SU-DHL-6 (cell line): ENCODE measurements around the gene CYTL1.

Source experiments
- H2AFZ ChIP-seq: fragments of 200-600 bp; sonication (generic); 2 replicates; pipeline ENCODE4 v1.6.1; 2014; ENCODE audit warnings: low read depth, mild to moderate bottlenecking, moderate library complexity, mixed read lengths, antibody characterized with exemption, low read length; ENCODE audit not compliant: severe bottlenecking
- H3F3A ChIP-seq: fragments of 200-600 bp; shearing (Covaris generic); 2 replicates; pipeline ENCODE4 v1.6.0; 2016; ENCODE audit warnings: antibody characterized with exemption, mild to moderate bottlenecking; ENCODE audit not compliant: insufficient read depth
- H3K27ac ChIP-seq: fragments of 200-600 bp; sonication (generic); 2 replicates; pipeline ENCODE4 v1.5.1; 2016; ENCODE audit warnings: low read depth, mild to moderate bottlenecking, low read length, moderate library complexity, mixed read lengths
- H3K27me3 ChIP-seq: fragments of 200-600 bp; sonication (generic), shearing (Covaris generic); 2 replicates; pipeline ENCODE4 v1.6.0; 2014; ENCODE audit warnings: mild to moderate bottlenecking, low read length
- H3K36me3 ChIP-seq: fragments of 200-600 bp; sonication (generic); 2 replicates; pipeline ENCODE4 v1.6.1; 2014; ENCODE audit warnings: mild to moderate bottlenecking, low read length, mixed read lengths
- H3K4me2 ChIP-seq: fragments of 300-600, 200-600 bp; shearing (Covaris generic), sonication (generic); 2 replicates; pipeline ENCODE4 v1.6.0; 2014; ENCODE audit warnings: low read length, low read depth, mild to moderate bottlenecking; ENCODE audit not compliant: poor library complexity, severe bottlenecking
- H3K4me3 ChIP-seq: fragments of 200-600 bp; sonication (generic); 2 replicates; pipeline ENCODE4 v1.5.1; 2014; ENCODE audit warnings: antibody characterized with exemption, low read length, mild to moderate bottlenecking, mixed read lengths; ENCODE audit not compliant: insufficient read depth, poor library complexity, severe bottlenecking
- H3K79me2 ChIP-seq: fragments of 200-600 bp; sonication (generic); 2 replicates; pipeline ENCODE4 v1.6.1; 2014; ENCODE audit warnings: mild to moderate bottlenecking, low read length, moderate library complexity; ENCODE audit not compliant: insufficient read depth
- H3K9ac ChIP-seq: fragments of 200-600 bp; sonication (generic); 2 replicates; pipeline ENCODE4 v1.7.0; 2014; ENCODE audit warnings: mild to moderate bottlenecking, low read length
- H3K9me2 ChIP-seq: fragments of 200-600 bp; sonication (generic); replicated peaks from 2 replicates; pipeline ENCODE4 v1.6.1; 2014; ENCODE audit warnings: low read length; ENCODE audit not compliant: insufficient read depth
- H3K9me3 ChIP-seq: fragments of 200-600 bp; sonication (generic); 2 replicates; pipeline ENCODE4 v1.6.1; 2014; ENCODE audit warnings: low read length, mixed read lengths; ENCODE audit not compliant: insufficient read depth
- H4K20me1 ChIP-seq: fragments of 200-600 bp; sonication (generic); 2 replicates; pipeline ENCODE4 v1.6.1; 2014; ENCODE audit warnings: low read depth, mild to moderate bottlenecking, antibody characterized with exemption, low read length, moderate library complexity, mixed read lengths
- CTCF ChIP-seq: fragments of 200-600 bp; sonication (generic); IDR thresholded peaks from one replicate; pipeline ENCODE4 v1.5.1; 2017; ENCODE audit warnings: antibody characterized with exemption, mild to moderate bottlenecking, low read length, moderate library complexity; ENCODE audit not compliant: insufficient read depth, poor library complexity, severe bottlenecking
- EZH2phosphoT487 ChIP-seq: fragments of 200-600 bp; sonication (generic), shearing (Covaris generic); conservative IDR thresholded peaks from 2 replicates; pipeline ENCODE4 v1.6.1; 2018; ENCODE audit warnings: mild to moderate bottlenecking, antibody characterized with exemption, low read length, moderate library complexity, mixed read lengths

CYTL1 gene

GRCh38 chr4:5039800-5040199, 20.5 kb upstream of the CYTL1 start:
- H3K9me3 ChIP-seq: no peaks in the 10 kb centered on the region
- H3K27ac ChIP-seq: no peak overlapping the region
- no peaks in the 10 kb centered on the region for H3K36me3 ChIP-seq
- no peak overlapping the region for H3K9ac ChIP-seq
- H3K4me2 ChIP-seq: no peak overlapping the region
- H2AFZ ChIP-seq: no peak overlapping the region
- H3K79me2 ChIP-seq: no peaks in the 10 kb centered on the region
- no peak overlapping the region for H3K4me3 ChIP-seq
- H4K20me1 ChIP-seq: no peaks in the 10 kb centered on the region
- no peaks in the 10 kb centered on the region for H3K27me3 ChIP-seq
- TF ChIP-seq CTCF (no peak), EZH2phosphoT487 (no peak)
- no peaks in the 10 kb centered on the region for H3K9me2 ChIP-seq
- no peaks in the 10 kb centered on the region for H3F3A ChIP-seq

- no peaks in the 10 kb centered on the region for H4K20me1 ChIP-seq
- no peak for TF ChIP-seq EZH2phosphoT487
- TF ChIP-seq CTCF: no peak
- no peaks in the 10 kb centered on the region for H3F3A ChIP-seq
- no peak overlapping the region for H3K9ac ChIP-seq
- H3K9me2 ChIP-seq: no peaks in the 10 kb centered on the region
- no peaks in the 10 kb centered on the region for H3K79me2 ChIP-seq
- no peaks in the 10 kb centered on the region for H3K36me3 ChIP-seq
- H2AFZ ChIP-seq: no peak overlapping the region
- H3K4me2 ChIP-seq: no peak overlapping the region
- H3K9me3 ChIP-seq: no peaks in the 10 kb centered on the region
- H3K27ac ChIP-seq: no peak overlapping the region
- H3K4me3 ChIP-seq: no peak overlapping the region
- H3K27me3 ChIP-seq: no peaks in the 10 kb centered on the region
Measured at GRCh38 chr4:5037553-5038551, 18.6 kb upstream of the CYTL1 start.

- TF ChIP-seq CTCF: no peak
- no peaks in the 10 kb centered on the region for H3K27me3 ChIP-seq
- H3F3A ChIP-seq: no peaks in the 10 kb centered on the region
- H3K9me2 ChIP-seq: no peaks in the 10 kb centered on the region
- H3K4me2 ChIP-seq: no peak overlapping the region
- no peak overlapping the region for H3K4me3 ChIP-seq
- H3K36me3 ChIP-seq: no peaks in the 10 kb centered on the region
- H4K20me1 ChIP-seq: no peaks in the 10 kb centered on the region
- no peak overlapping the region for H2AFZ ChIP-seq
- H3K79me2 ChIP-seq: no peaks in the 10 kb centered on the region
- no peaks in the 10 kb centered on the region for H3K9me3 ChIP-seq
- H3K27ac ChIP-seq: no peak overlapping the region
- no peak overlapping the region for H3K9ac ChIP-seq
Measured at GRCh38 chr4:5036239-5036638, 17.0 kb upstream of the CYTL1 start.
